ENCODE measurements around the gene TMEM233. TPM values are rescaled to one million over a fixed set of nuclear protein-coding genes. Genes with fewer than 3 reads are reported as not detected.

The TMEM233 gene
- total RNA-seq, 1 donor from 2014 or later = 0.18 TPM

GRCh38 chr12:119603767-119604166, 10.2 kb downstream of the TMEM233 start:
- DNase-seq (ENCODE audit: low spot score) (no peak), ATAC-seq (peak; percentile 58)

- no peak for ATAC-seq
These were observed 15.8 kb downstream of the TMEM233 start for GRCh38 chr12:119609358-119609757.

GRCh38 chr12:119613319-119613936, 19.9 kb downstream of the TMEM233 start:
- DNase-seq (ENCODE audit: low spot score) (no peak), ATAC-seq (no peak)

More at GRCh38 chr12:119609358-119609757, 15.8 kb downstream of the TMEM233 start:
- DNase-seq (ENCODE audit: low spot score) = no peak

GRCh38 chr12:119614705-119615104, 21.1 kb downstream of the TMEM233 start:
- DNase-seq (ENCODE audit: low spot score) (no peak), ATAC-seq (no peak)

- peak; percentile 80 for ATAC-seq
- peak; percentile 53 for DNase-seq (ENCODE audit: low spot score)
These were observed 22.2 kb downstream of the TMEM233 start for GRCh38 chr12:119615518-119616475.

- peak; percentile 74 for DNase-seq (ENCODE audit: low spot score)
- peak; percentile 76 for ATAC-seq
These were observed 24.8 kb downstream of the TMEM233 start for GRCh38 chr12:119618328-119618896.

- ATAC-seq = no peak
- DNase-seq (ENCODE audit: low spot score) = no peak
These were observed 26.9 kb downstream of the TMEM233 start for GRCh38 chr12:119620490-119620889.

GRCh38 chr12:119621878-119622277, 28.3 kb downstream of the TMEM233 start:
- ATAC-seq = no peak

GRCh38 chr12:119624966-119625365, 31.4 kb downstream of the TMEM233 start:
- DNase-seq (ENCODE audit: low spot score) (no peak), ATAC-seq (no peak)

More at GRCh38 chr12:119621878-119622277, 28.3 kb downstream of the TMEM233 start:
- DNase-seq (ENCODE audit: low spot score) = no peak

GRCh38 chr12:119627019-119627643, 33.6 kb downstream of the TMEM233 start:
- ATAC-seq (peak; percentile 91), DNase-seq (ENCODE audit: low spot score) (peak; percentile 74)

GRCh38 chr12:119627686-119628085, 34.1 kb downstream of the TMEM233 start:
- DNase-seq (ENCODE audit: low spot score) (peak; percentile 46), ATAC-seq (peak; percentile 53)

GRCh38 chr12:119630223-119630780, 36.7 kb downstream of the TMEM233 start:
- ATAC-seq (no peak), DNase-seq (ENCODE audit: low spot score) (no peak)

GRCh38 chr12:119630962-119631550, 37.5 kb downstream of the TMEM233 start:
- ATAC-seq (no peak), DNase-seq (ENCODE audit: low spot score) (no peak)

- no peak for ATAC-seq
- DNase-seq (ENCODE audit: low spot score) = no peak
These were observed 38.5 kb downstream of the TMEM233 start for GRCh38 chr12:119631930-119632678.

GRCh38 chr12:119634743-119635142, 41.2 kb downstream of the TMEM233 start:
- no peak for ATAC-seq
- DNase-seq (ENCODE audit: low spot score) = no peak

- no peak for ATAC-seq
These were observed 49.4 kb downstream of the TMEM233 start for GRCh38 chr12:119642986-119643385.

GRCh38 chr12:119644930-119645329, 51.4 kb downstream of the TMEM233 start:
- DNase-seq (ENCODE audit: low spot score) (no peak), ATAC-seq (no peak)

More at GRCh38 chr12:119642986-119643385, 49.4 kb downstream of the TMEM233 start:
- DNase-seq (ENCODE audit: low spot score) = no peak

- no peak for ATAC-seq
- no peak for DNase-seq (ENCODE audit: low spot score)
These were observed 52.0 kb downstream of the TMEM233 start for GRCh38 chr12:119645535-119646059.

- DNase-seq (ENCODE audit: low spot score) (no peak), ATAC-seq (peak; percentile 71)
These were observed 55.7 kb downstream of the TMEM233 start for GRCh38 chr12:119649202-119649808.

Data from left lobe of liver (tissue), 2 donors.